A549 (cell line): ENCODE results near the gene MAD1L1. TPM values are rescaled to one million over a fixed set of nuclear protein-coding genes. Genes with fewer than 3 reads are reported as not detected.

Source experiments
- ATAC-seq, 2 experiments: fragments of 200-7000 bp in 1 of 2; fragments of >200 bp in 1 of 2; cut with Nextera tagmentation in 1 of 2; cut with Tn5 transposase in 1 of 2; 3 replicates each; pipeline versions ENCODE4 v1.8.0 to v1.9.1; 2018 to 2020; ENCODE audit warnings: mild to moderate bottlenecking in 1 of 2, moderate library complexity in 1 of 2
- CTCF ChIA-PET: fragments of 300-600 bp; sonication (Branson Sonifier 250); formaldehyde crosslinking; extraction: SDS; loops from one replicate; lab custom pipeline; 2021; ENCODE audit warnings: antibody characterized with exemption, inconsistent platforms; lab: Yijun Ruan, JAX
- POLR2A ChIA-PET: fragments of 350-600 bp; formaldehyde crosslinking; extraction: SDS; loops from one replicate; lab custom pipeline; 2021; ENCODE audit warnings: antibody characterized with exemption, inconsistent platforms; lab: Yijun Ruan, JAX
- DNase-seq, 2 experiments: peaks; one replicate each; pipeline versions ENCODE4 v3.0.0 to v3.0.0-alpha.2; 2011 to 2016; ENCODE audit warnings: low read depth in 1 of 2, low spot score in 1 of 2
- FAIRE-seq: peaks from 2 replicates; lab custom pipeline; 2011; peaks lifted over from hg19 to GRCh38; lab: Jason Lieb, UNC
- H3K27ac ChIP-seq, 2 experiments: fragments of >200 bp; sonication (Bioruptor Twin); formaldehyde crosslinking; 3 replicates each; pipeline ENCODE4 v1.5.1; 2016 to 2017
- H3K4me1 ChIP-seq: fragments of >200 bp; sonication (Bioruptor Twin); formaldehyde crosslinking; 3 replicates; pipeline ENCODE4 v1.6.1; 2016
- H3K4me2 ChIP-seq: fragments of >200 bp; sonication (Bioruptor Twin); formaldehyde crosslinking; 3 replicates; pipeline ENCODE4 v1.6.1; 2016
- H3K4me3 ChIP-seq: fragments of >200 bp; sonication (Bioruptor Twin); formaldehyde crosslinking; 3 replicates; pipeline ENCODE4 v1.5.1; 2016
- H3K9me3 ChIP-seq: fragments of >200 bp; sonication (Bioruptor Twin); formaldehyde crosslinking; 3 replicates; pipeline ENCODE4 v1.6.1; 2016
- CBX8 ChIP-seq: fragments of 200-600 bp; sonication (generic); IDR thresholded peaks from 2 replicates; pipeline ENCODE4 v1.6.1; 2016
- EHF ChIP-seq: fragments of 250-450 bp; sonication (Bioruptor Pico); IDR thresholded peaks from 2 replicates; pipeline ENCODE4 v1.5.0; 2020; ENCODE audit warnings: mild to moderate bottlenecking
- EP300 ChIP-seq, 2 experiments: fragments of >200 bp; sonication (Bioruptor Twin); formaldehyde crosslinking; IDR thresholded peaks; 2 replicates in 1 of 2; 3 replicates in 1 of 2; pipeline ENCODE4 v1.6.1; 2016 to 2017
- ESRRA ChIP-seq: fragments of 150-350 bp; IDR thresholded peaks from 2 replicates; pipeline ENCODE4 v1.6.1; 2014; ENCODE audit warnings: mild to moderate bottlenecking, low read length, borderline replicate concordance
- FOSB ChIP-seq: fragments of 250-450 bp; sonication (Bioruptor Pico); IDR thresholded peaks from 2 replicates; pipeline ENCODE4 v1.5.0; 2020; ENCODE audit warnings: mild to moderate bottlenecking, moderate library complexity
- HOXB13 ChIP-seq: fragments of 250-450 bp; sonication (Bioruptor Pico); IDR thresholded peaks from 2 replicates; pipeline ENCODE4 v1.5.0; 2020; ENCODE audit warnings: low read depth, mild to moderate bottlenecking, moderate library complexity
- HOXB5 ChIP-seq: fragments of 250-450 bp; sonication (Bioruptor Pico); IDR thresholded peaks from 2 replicates; pipeline ENCODE4 v1.5.0; 2020; ENCODE audit warnings: mild to moderate bottlenecking, moderate library complexity
- JUN ChIP-seq, 2 experiments: fragments of >200 bp; sonication (Bioruptor Twin); formaldehyde crosslinking; IDR thresholded peaks; 2 replicates in 1 of 2; 3 replicates in 1 of 2; pipeline ENCODE4 v1.6.1; 2016 to 2017
- KDM1A ChIP-seq: fragments of 200-600 bp; sonication (generic); IDR thresholded peaks from 2 replicates; pipeline ENCODE4 v1.6.1; 2016; ENCODE audit warnings: low read depth, mild to moderate bottlenecking
- KDM5A ChIP-seq: fragments of 200-600 bp; sonication (generic); IDR thresholded peaks from 2 replicates; pipeline ENCODE4 v1.6.1; 2016; ENCODE audit warnings: antibody characterized with exemption, mild to moderate bottlenecking
- MAZ ChIP-seq: fragments of 150-350 bp; IDR thresholded peaks from 2 replicates; pipeline ENCODE4 v1.6.1; 2014; ENCODE audit warnings: antibody characterized with exemption, low read depth, low read length, borderline replicate concordance
- MYC ChIP-seq: IDR thresholded peaks from 2 replicates; pipeline ENCODE4 v1.6.1; 2012; ENCODE audit warnings: mild to moderate bottlenecking, inconsistent platforms, low read length, improper control_type of control experiment, borderline replicate concordance
- NR3C1 ChIP-seq: fragments of >200 bp; sonication (Bioruptor Twin); formaldehyde crosslinking; IDR thresholded peaks from 3 replicates; pipeline ENCODE4 v1.6.1; 2017
- PHF8 ChIP-seq: fragments of 200-600 bp; sonication (generic); IDR thresholded peaks from 2 replicates; pipeline ENCODE4 v1.6.1; 2016; ENCODE audit warnings: low read depth, mild to moderate bottlenecking, antibody characterized with exemption, moderate library complexity, borderline replicate concordance
- POLR2A ChIP-seq: IDR thresholded peaks from 2 replicates; pipeline ENCODE4 v1.6.1; 2012; ENCODE audit warnings: mild to moderate bottlenecking, low read length
- RFX5 ChIP-seq: fragments of 450-650 bp; IDR thresholded peaks from 2 replicates; pipeline ENCODE4 v1.7.1; 2014; ENCODE audit warnings: antibody characterized with exemption, mild to moderate bottlenecking, moderate library complexity
- SREBF2 ChIP-seq: fragments of 450-650 bp; IDR thresholded peaks from 2 replicates; pipeline ENCODE4 v1.6.1; 2014; ENCODE audit warnings: mild to moderate bottlenecking, moderate library complexity
- TFCP2L1 ChIP-seq: fragments of 250-450 bp; sonication (Bioruptor Pico); IDR thresholded peaks from 2 replicates; pipeline ENCODE4 v1.5.0; 2021; ENCODE audit warnings: mild to moderate bottlenecking
- ZNF302 ChIP-seq: fragments of 250-450 bp; sonication (Bioruptor Pico); IDR thresholded peaks from 2 replicates; pipeline ENCODE4 v1.9.0; 2021; ENCODE audit warnings: inconsistent platforms, mild to moderate bottlenecking, moderate library complexity
- WGBS: methylation state at CpG from one replicate; pipeline ENCODE4 v1.1.6; 2017; ENCODE audit errors: missing lambda C conversion rate; 5-methylcytosine and 5-hydroxymethylcytosine counted together
- polyA plus RNA-seq, 4 experiments: library from polyadenylated mRNA; depleted of rRNA in 3 of 4; stranded (reverse); fragments of >200 nt; fragmentation: RNase III in 1 of 4; extraction: RNeasy Plus Mini Kit Qiagen cat#74134 plus additional on column Dnase treatment in 1 of 4; gene quantifications; 2 replicates in 3 of 4; 3 replicates in 1 of 4; pipeline ENCODE4 v1.2.3, GENCODE V29; 2011 to 2017
- TF ChIP-seq, protein P1 (sequence below): fragments of 450-650 bp; IDR thresholded peaks from 2 replicates; pipeline ENCODE4 v1.6.1; 2014; ENCODE audit warnings: antibody characterized with exemption
- TF ChIP-seq, protein P2 (sequence below): IDR thresholded peaks from 2 replicates; pipeline ENCODE4 v1.6.1; 2012; ENCODE audit warnings: low read depth, borderline replicate concordance
- TF ChIP-seq, protein P3 (sequence below): fragments of 250-450 bp; sonication (Bioruptor Pico); IDR thresholded peaks from 2 replicates; pipeline ENCODE4 v1.5.0; 2021; ENCODE audit warnings: mild to moderate bottlenecking, moderate library complexity, borderline replicate concordance
- TF ChIP-seq, protein P4 (sequence below): fragments of >200 bp; sonication (Bioruptor Twin); formaldehyde crosslinking; IDR thresholded peaks from 2 replicates; pipeline ENCODE4 v1.6.1; 2016
- TF ChIP-seq, protein P5 (sequence below): fragments of 250-450 bp; sonication (Bioruptor Pico); IDR thresholded peaks from 2 replicates; pipeline ENCODE4 v1.5.0; 2020; ENCODE audit warnings: low read depth, mild to moderate bottlenecking, moderate library complexity
- TF ChIP-seq, protein P6 (sequence below): fragments of >200 bp; sonication (Bioruptor Twin); formaldehyde crosslinking; IDR thresholded peaks from 3 replicates; pipeline ENCODE4 v1.6.1; 2016
- TF ChIP-seq, protein P7 (sequence below): IDR thresholded peaks from 2 replicates; pipeline ENCODE4 v1.6.1; 2012

Gene MAD1L1
- polyA plus RNA-seq, 2 of the 4 experiments (the other 2 are of a cell fraction): 13.6 to 16.6 TPM

DNA sequence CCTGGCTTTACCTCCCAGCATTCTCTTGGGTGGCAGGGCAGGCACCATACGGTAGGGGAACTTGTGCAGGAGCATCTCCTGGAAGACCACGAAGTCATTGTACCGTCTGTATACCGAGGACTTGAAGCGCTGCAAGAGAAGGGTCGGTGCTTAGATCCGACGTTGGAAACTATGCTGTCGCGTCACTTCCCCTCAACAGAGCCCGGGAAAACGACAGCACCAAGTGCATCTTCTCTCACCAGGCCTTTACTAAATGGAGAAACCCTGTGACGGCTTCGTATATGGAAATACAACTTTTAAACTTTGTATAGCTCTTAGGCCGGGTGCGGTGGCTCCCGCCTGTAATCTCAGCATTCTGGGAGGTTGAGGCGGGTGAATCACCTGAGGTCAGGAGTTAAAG lies 42.4 kb upstream of the MAD1L1 start:
- Histone ChIP-seq H3K9me3 (no peaks in the 10 kb centered on the region), H3K27ac (no peak overlapping the region), H3K4me3 (no peak overlapping the region), H3K4me2 (no peak overlapping the region), H3K4me1 (no peaks in the 10 kb centered on the region)
- WGBS: 91% methylated on average over 18 of the region's 18 CpGs
- no peak for TF ChIP-seq TFCP2L1 (CRISPR knock-in tag)
- TF ChIP-seq, protein P1, sequence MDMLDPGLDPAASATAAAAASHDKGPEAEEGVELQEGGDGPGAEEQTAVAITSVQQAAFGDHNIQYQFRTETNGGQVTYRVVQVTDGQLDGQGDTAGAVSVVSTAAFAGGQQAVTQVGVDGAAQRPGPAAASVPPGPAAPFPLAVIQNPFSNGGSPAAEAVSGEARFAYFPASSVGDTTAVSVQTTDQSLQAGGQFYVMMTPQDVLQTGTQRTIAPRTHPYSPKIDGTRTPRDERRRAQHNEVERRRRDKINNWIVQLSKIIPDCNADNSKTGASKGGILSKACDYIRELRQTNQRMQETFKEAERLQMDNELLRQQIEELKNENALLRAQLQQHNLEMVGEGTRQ: no peak
- TF ChIP-seq SREBF2: no peak
- TF ChIP-seq, protein P2, sequence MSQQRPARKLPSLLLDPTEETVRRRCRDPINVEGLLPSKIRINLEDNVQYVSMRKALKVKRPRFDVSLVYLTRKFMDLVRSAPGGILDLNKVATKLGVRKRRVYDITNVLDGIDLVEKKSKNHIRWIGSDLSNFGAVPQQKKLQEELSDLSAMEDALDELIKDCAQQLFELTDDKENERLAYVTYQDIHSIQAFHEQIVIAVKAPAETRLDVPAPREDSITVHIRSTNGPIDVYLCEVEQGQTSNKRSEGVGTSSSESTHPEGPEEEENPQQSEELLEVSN: no peak
- TF ChIP-seq HOXB5 (CRISPR knock-in tag): no peak
- no peak for TF ChIP-seq KDM5A
- no peak for TF ChIP-seq HOXB13 (CRISPR knock-in tag)
- TF ChIP-seq POLR2A: no peak
- TF ChIP-seq FOSB (CRISPR knock-in tag): no peak
- TF ChIP-seq, protein P3, sequence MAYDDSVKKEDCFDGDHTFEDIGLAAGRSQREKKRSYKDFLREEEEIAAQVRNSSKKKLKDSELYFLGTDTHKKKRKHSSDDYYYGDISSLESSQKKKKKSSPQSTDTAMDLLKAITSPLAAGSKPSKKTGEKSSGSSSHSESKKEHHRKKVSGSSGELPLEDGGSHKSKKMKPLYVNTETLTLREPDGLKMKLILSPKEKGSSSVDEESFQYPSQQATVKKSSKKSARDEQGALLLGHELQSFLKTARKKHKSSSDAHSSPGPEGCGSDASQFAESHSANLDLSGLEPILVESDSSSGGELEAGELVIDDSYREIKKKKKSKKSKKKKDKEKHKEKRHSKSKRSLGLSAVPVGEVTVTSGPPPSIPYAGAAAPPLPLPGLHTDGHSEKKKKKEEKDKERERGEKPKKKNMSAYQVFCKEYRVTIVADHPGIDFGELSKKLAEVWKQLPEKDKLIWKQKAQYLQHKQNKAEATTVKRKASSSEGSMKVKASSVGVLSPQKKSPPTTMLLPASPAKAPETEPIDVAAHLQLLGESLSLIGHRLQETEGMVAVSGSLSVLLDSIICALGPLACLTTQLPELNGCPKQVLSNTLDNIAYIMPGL: no peak
- no peak for TF ChIP-seq JUN (IDR thresholded peaks at IDR 0.05)
- no peak for TF ChIP-seq MYC
- TF ChIP-seq ESRRA: no peak
- TF ChIP-seq, protein P4, sequence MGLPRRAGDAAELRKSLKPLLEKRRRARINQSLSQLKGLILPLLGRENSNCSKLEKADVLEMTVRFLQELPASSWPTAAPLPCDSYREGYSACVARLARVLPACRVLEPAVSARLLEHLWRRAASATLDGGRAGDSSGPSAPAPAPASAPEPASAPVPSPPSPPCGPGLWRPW: no peak
- TF ChIP-seq, protein P5, sequence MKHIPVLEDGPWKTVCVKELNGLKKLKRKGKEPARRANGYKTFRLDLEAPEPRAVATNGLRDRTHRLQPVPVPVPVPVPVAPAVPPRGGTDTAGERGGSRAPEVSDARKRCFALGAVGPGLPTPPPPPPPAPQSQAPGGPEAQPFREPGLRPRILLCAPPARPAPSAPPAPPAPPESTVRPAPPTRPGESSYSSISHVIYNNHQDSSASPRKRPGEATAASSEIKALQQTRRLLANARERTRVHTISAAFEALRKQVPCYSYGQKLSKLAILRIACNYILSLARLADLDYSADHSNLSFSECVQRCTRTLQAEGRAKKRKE (CRISPR knock-in tag): no peak
- no peak for TF ChIP-seq NR3C1
- TF ChIP-seq CBX8: no peak
- no peak for FAIRE-seq
- ChIA-PET POLR2A (no interaction called here), CTCF (interaction anchor here (1.0 kb wide), 2 partner anchors 9 to 73 kb away, joined by 3 to 4 read pairs; no protein-coding TSS in a partner anchor)
- no peak for DNase-seq
- ATAC-seq: no peak

DNA sequence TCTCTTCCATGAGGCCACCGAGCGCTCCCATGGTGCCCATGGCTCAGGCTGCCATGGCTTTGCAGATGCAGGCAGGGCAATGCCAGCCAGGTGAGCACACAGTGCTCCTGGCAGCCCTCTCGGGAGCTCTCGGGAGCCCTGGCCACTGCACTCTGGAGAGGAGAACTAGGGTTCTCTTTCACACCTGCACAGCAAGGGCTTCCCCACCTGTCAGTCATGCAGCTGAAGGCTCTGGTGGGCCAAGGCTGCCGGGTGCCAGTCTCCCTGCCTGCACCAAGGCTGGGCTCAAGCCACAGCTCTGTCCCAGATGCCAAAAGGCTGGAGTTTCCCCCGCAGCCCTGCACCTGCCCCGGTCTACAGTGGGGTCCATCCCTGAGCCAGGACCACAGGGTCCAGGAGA lies 41.9 kb upstream of the MAD1L1 start:
- Histone ChIP-seq H3K4me2 (no peak overlapping the region), H3K4me1 (no peaks in the 10 kb centered on the region), H3K9me3 (no peaks in the 10 kb centered on the region), H3K4me3 (no peak overlapping the region), H3K27ac (no peak overlapping the region)
- TF ChIP-seq JUN (IDR thresholded peaks at IDR 0.05) (no peak), PHF8 (no peak)
- DNase-seq (no peak), ATAC-seq (no peak; a peak in 1 of 6 replicates), FAIRE-seq (no peak)
- ChIA-PET POLR2A (no interaction called here), CTCF (interaction anchor here (1.0 kb wide), 2 partner anchors 9 to 73 kb away, joined by 3 to 4 read pairs; no protein-coding TSS in a partner anchor)
- WGBS: 83% methylated on average over 4 of the region's 7 CpGs

DNA sequence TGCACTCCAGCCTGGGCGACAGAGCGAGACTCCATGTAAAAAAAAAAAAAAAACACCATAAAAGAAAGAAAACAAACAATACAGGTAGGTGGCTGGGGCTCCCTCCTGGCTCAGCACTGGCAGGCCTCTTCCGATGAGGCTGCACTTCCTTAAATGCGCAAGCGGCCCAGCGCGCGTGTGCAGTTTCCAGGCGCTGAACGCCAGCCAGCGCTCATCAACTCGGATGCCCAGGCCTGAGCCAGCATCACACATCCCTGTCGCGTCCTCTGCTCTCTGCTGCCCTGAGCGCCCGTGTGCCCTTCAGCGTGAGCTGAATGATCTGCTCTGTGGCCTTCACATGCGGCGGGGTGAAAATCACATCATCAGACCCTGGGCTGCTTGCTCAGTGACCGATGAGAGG lies 41.1 kb upstream of the MAD1L1 start:
- WGBS: 94% methylated on average over 20 of the region's 20 CpGs
- Histone ChIP-seq H3K27ac (no peak overlapping the region), H3K4me3 (no peak overlapping the region), H3K4me1 (no peaks in the 10 kb centered on the region), H3K4me2 (no peak overlapping the region), H3K9me3 (no peaks in the 10 kb centered on the region)
- no peak for ATAC-seq
- ChIA-PET POLR2A (no interaction called here), CTCF (no interaction called here)
- FAIRE-seq: no peak
- DNase-seq: no peak
- TF ChIP-seq, protein P3: no peak
- TF ChIP-seq RFX5: no peak
- no peak for TF ChIP-seq ESRRA
- TF ChIP-seq, protein P6, sequence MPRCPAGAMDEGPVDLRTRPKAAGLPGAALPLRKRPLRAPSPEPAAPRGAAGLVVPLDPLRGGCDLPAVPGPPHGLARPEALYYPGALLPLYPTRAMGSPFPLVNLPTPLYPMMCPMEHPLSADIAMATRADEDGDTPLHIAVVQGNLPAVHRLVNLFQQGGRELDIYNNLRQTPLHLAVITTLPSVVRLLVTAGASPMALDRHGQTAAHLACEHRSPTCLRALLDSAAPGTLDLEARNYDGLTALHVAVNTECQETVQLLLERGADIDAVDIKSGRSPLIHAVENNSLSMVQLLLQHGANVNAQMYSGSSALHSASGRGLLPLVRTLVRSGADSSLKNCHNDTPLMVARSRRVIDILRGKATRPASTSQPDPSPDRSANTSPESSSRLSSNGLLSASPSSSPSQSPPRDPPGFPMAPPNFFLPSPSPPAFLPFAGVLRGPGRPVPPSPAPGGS: no peak
- TF ChIP-seq, protein P4: no peak
- TF ChIP-seq KDM5A: no peak
- TF ChIP-seq, protein P7, sequence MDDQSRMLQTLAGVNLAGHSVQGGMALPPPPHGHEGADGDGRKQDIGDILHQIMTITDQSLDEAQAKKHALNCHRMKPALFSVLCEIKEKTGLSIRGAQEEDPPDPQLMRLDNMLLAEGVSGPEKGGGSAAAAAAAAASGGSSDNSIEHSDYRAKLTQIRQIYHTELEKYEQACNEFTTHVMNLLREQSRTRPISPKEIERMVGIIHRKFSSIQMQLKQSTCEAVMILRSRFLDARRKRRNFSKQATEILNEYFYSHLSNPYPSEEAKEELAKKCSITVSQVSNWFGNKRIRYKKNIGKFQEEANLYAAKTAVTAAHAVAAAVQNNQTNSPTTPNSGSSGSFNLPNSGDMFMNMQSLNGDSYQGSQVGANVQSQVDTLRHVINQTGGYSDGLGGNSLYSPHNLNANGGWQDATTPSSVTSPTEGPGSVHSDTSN: no peak
- TF ChIP-seq MAZ: no peak
- no peak for TF ChIP-seq ZNF302 (CRISPR knock-in tag)
- no peak for TF ChIP-seq EP300 (IDR thresholded peaks at IDR 0.05)
- no peak for TF ChIP-seq KDM1A
- TF ChIP-seq EHF (CRISPR knock-in tag): no peak
